PFSK-1 (cell line): Measurements from ENCODE around the gene MSI2.

Experiments
- FOXP2 ChIP-seq: optimal IDR thresholded peaks from 2 replicates; pipeline ENCODE3; 2011; ENCODE audit warnings: borderline replicate concordance, control low read depth, inconsistent platforms; ENCODE audit not compliant: insufficient read depth; ENCODE audit errors: extremely low read length, extremely low read depth
- POLR2AphosphoS5 ChIP-seq: IDR thresholded peaks from 2 replicates; pipeline ENCODE4 v1.6.1; 2012; ENCODE audit warnings: low read depth, mild to moderate bottlenecking, control low read depth, low read length, moderate library complexity
- REST ChIP-seq, 2 experiments: IDR thresholded peaks; 2 replicates each; pipeline versions ENCODE4 v1.6.1 to v1.8.0; 2011 to 2012; ENCODE audit warnings: low read depth in 2 of 2, low read length in 2 of 2, control low read depth in 1 of 2, inconsistent platforms in 1 of 2, mild to moderate bottlenecking in 1 of 2, moderate library complexity in 1 of 2; ENCODE audit not compliant: insufficient read depth in 1 of 2
- SIN3A ChIP-seq: IDR thresholded peaks from 2 replicates; pipeline ENCODE4 v1.6.1; 2012; ENCODE audit warnings: mild to moderate bottlenecking, low read length, moderate library complexity, borderline replicate concordance; ENCODE audit not compliant: insufficient read depth
- TAF1 ChIP-seq: IDR thresholded peaks from 2 replicates; pipeline ENCODE4 v1.6.1; 2012; ENCODE audit warnings: low read length, control low read depth, borderline replicate concordance; ENCODE audit not compliant: insufficient read depth

The MSI2 gene

GRCh38 chr17:57559634-57560318 is 303.5 kb downstream of the MSI2 start:
- TF ChIP-seq SIN3A (no peak), REST (IDR thresholded peaks at IDR 0.05; ENCODE audit: insufficient read depth in 1 of 2, low read depth in 2 of 2, low read length in 2 of 2) (no peak), TAF1 (no peak), POLR2AphosphoS5 (no peak), FOXP2 (no peak)

- TF ChIP-seq SIN3A (no peak), POLR2AphosphoS5 (no peak), FOXP2 (no peak), REST (IDR thresholded peaks at IDR 0.05; ENCODE audit: insufficient read depth in 1 of 2, low read depth in 2 of 2, low read length in 2 of 2) (no peak), TAF1 (no peak)
Observed at GRCh38 chr17:57560319-57560705, 304.0 kb downstream of the MSI2 start.

GRCh38 chr17:57561072-57561861 is 304.9 kb downstream of the MSI2 start:
- TF ChIP-seq FOXP2 = no peak
- TF ChIP-seq POLR2AphosphoS5 = no peak
- no peak for TF ChIP-seq SIN3A
- no peak for TF ChIP-seq TAF1
- TF ChIP-seq REST (IDR thresholded peaks at IDR 0.05; ENCODE audit: insufficient read depth in 1 of 2, low read depth in 2 of 2, low read length in 2 of 2) = no peak

- TF ChIP-seq POLR2AphosphoS5 (no peak), FOXP2 (no peak), REST (IDR thresholded peaks at IDR 0.05; ENCODE audit: insufficient read depth in 1 of 2, low read depth in 2 of 2, low read length in 2 of 2) (no peak), SIN3A (no peak), TAF1 (no peak)
Observed at GRCh38 chr17:57562184-57562698, 305.9 kb downstream of the MSI2 start.
